H1 (cell line): ENCODE data around the gene TMEM183A.

Experiments used
- CTCF ChIP-seq, 3 experiments: IDR thresholded peaks; 1 replicate in 2 of 3; 2 replicates in 1 of 3; pipeline versions ENCODE4 v1.5.1 to v1.6.1; 2011; ENCODE audit warnings: low read length in 3 of 3, mild to moderate bottlenecking in 3 of 3, inconsistent platforms in 2 of 3, low read depth in 1 of 3, moderate library complexity in 1 of 3; ENCODE audit not compliant: insufficient read depth in 1 of 3; ENCODE audit errors: control extremely low read depth in 1 of 3
- NRF1 ChIP-seq: IDR thresholded peaks from 2 replicates; pipeline ENCODE4 v1.6.1; 2011; ENCODE audit warnings: mild to moderate bottlenecking, low read depth, low read length, improper control_type of control experiment
- POLR2A ChIP-seq, 2 experiments: IDR thresholded peaks; 1 replicate in 1 of 2; 2 replicates in 1 of 2; pipeline ENCODE4 v1.6.1; 2011; ENCODE audit warnings: low read depth in 2 of 2, low read length in 2 of 2, mild to moderate bottlenecking in 2 of 2; ENCODE audit errors: control extremely low read depth in 1 of 2
- SP1 ChIP-seq: IDR thresholded peaks from 2 replicates; pipeline ENCODE4 v1.6.1; 2011; ENCODE audit warnings: low read depth, low read length
- SP2 ChIP-seq: IDR thresholded peaks from 2 replicates; pipeline ENCODE4 v1.6.1; 2012; ENCODE audit warnings: mild to moderate bottlenecking, low read length, inconsistent platforms
- SRF ChIP-seq: IDR thresholded peaks from 2 replicates; pipeline ENCODE4 v1.6.1; 2011; ENCODE audit warnings: mild to moderate bottlenecking, low read depth, low read length, moderate library complexity

GRCh38 chr1:203028784-203029553, 21.8 kb downstream of the TMEM183A start:
- TF ChIP-seq SP2: no peak
- no peak for TF ChIP-seq CTCF (IDR thresholded peaks at IDR 0.05; ENCODE audit: control extremely low read depth in 1 of 3, insufficient read depth in 1 of 3, low read depth in 1 of 3, low read length in 3 of 3)
- TF ChIP-seq NRF1: no peak
- no peak for TF ChIP-seq SP1
- no peak for TF ChIP-seq SRF
- TF ChIP-seq POLR2A (IDR thresholded peaks at IDR 0.05; ENCODE audit: control extremely low read depth in 1 of 2, low read depth in 2 of 2, low read length in 2 of 2): no peak
